ENCODE data around the gene CDK16. TPM values are rescaled to one million over a fixed set of nuclear protein-coding genes. Genes with fewer than 3 reads are reported as not detected.
A peak's percentile ranks its signal among the peaks of the same experiment; 100 is the strongest.

The CDK16 gene
- total and polyA plus RNA-seq, 2 experiments from 2014 or later: 391 to 481 TPM

GRCh38 chrX:47191806-47192401 lies 26.6 kb upstream of the CDK16 start:
- H3K27me3 ChIP-seq: peaks cover 7% of the 10 kb centered on the region
- peaks cover 24% of the 10 kb centered on the region for H3K4me1 ChIP-seq (ENCODE audit: low read depth)
- TF ChIP-seq, protein P1, sequence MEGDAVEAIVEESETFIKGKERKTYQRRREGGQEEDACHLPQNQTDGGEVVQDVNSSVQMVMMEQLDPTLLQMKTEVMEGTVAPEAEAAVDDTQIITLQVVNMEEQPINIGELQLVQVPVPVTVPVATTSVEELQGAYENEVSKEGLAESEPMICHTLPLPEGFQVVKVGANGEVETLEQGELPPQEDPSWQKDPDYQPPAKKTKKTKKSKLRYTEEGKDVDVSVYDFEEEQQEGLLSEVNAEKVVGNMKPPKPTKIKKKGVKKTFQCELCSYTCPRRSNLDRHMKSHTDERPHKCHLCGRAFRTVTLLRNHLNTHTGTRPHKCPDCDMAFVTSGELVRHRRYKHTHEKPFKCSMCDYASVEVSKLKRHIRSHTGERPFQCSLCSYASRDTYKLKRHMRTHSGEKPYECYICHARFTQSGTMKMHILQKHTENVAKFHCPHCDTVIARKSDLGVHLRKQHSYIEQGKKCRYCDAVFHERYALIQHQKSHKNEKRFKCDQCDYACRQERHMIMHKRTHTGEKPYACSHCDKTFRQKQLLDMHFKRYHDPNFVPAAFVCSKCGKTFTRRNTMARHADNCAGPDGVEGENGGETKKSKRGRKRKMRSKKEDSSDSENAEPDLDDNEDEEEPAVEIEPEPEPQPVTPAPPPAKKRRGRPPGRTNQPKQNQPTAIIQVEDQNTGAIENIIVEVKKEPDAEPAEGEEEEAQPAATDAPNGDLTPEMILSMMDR (IDR thresholded peaks at IDR 0.05; ENCODE audit: low read depth, low read length): no peak
- no peak for DNase-seq (ENCODE audit: low read depth in 1 of 2, low spot score in 1 of 2)
- H3K27ac ChIP-seq: no peak overlapping the region
- H3K36me3 ChIP-seq: no peaks in the 10 kb centered on the region
- peak overlapping the region; percentile 37 for H3K4me3 ChIP-seq
- no peaks in the 10 kb centered on the region for H3K9me3 ChIP-seq (ENCODE audit: low read depth)

- peaks cover 2% of the 10 kb centered on the region for H3K36me3 ChIP-seq
- H3K4me3 ChIP-seq: peak within 1 kb of the TSS; percentile 91
- H3K9me3 ChIP-seq (ENCODE audit: low read depth): no peaks in the 10 kb centered on the region
- TF ChIP-seq, protein P1 (IDR thresholded peaks at IDR 0.05; ENCODE audit: low read depth, low read length): peak; percentile 59
- H3K4me1 ChIP-seq (ENCODE audit: low read depth): peaks cover 38% of the 10 kb centered on the region
- DNase-seq (ENCODE audit: low read depth in 1 of 2, low spot score in 1 of 2): peak; percentile 95 to 99
- H3K27ac ChIP-seq: peak within 1 kb of the TSS; percentile 100
- peaks cover 7% of the 10 kb centered on the region for H3K27me3 ChIP-seq
These were observed 24.8 kb upstream of the CDK16 start, which contains the start of gene UBA1 for GRCh38 chrX:47193475-47194193. UBA1 (plus strand) TSS chrX:47193829; CDS start chrX:47198803, 4,974 bp downstream.

GRCh38 chrX:47194194-47194787 lies 24.2 kb upstream of the CDK16 start:
- TF ChIP-seq, protein P1 (IDR thresholded peaks at IDR 0.05; ENCODE audit: low read depth, low read length): no peak
- peaks cover 38% of the 10 kb centered on the region for H3K4me1 ChIP-seq (ENCODE audit: low read depth)
- no peaks in the 10 kb centered on the region for H3K9me3 ChIP-seq (ENCODE audit: low read depth)
- peak overlapping the region; percentile 100 for H3K27ac ChIP-seq
- H3K27me3 ChIP-seq: peaks cover 7% of the 10 kb centered on the region
- DNase-seq (ENCODE audit: low read depth in 1 of 2, low spot score in 1 of 2): no peak
- peaks cover 9% of the 10 kb centered on the region for H3K36me3 ChIP-seq
- peak overlapping the region; percentile 91 for H3K4me3 ChIP-seq

DNA sequence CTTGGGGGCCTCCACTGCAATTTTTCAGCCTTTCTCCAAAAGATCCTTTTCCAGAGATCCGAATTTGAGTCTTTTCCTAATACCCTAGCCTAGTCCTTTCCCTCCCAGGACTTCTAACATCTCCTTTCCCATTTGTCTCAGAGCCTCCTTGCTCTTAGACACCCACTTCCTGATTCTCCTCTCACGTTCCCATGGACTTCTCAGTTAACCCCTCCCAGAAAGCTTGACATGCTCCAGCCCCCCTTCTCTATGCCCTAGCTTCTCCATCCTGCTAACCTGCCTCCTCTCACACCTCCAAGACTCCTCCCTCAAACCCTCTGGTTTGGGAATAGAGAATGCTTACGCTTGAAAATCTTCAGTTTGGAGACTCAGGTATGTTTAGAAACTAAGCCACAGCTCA lies 22.4 kb upstream of the CDK16 start:
- H3K4me3 ChIP-seq: peak overlapping the region; percentile 2
- peaks cover 7% of the 10 kb centered on the region for H3K27me3 ChIP-seq
- TF ChIP-seq, protein P1 (IDR thresholded peaks at IDR 0.05; ENCODE audit: low read depth, low read length): no peak
- H3K9me3 ChIP-seq (ENCODE audit: low read depth): no peaks in the 10 kb centered on the region
- H3K4me1 ChIP-seq (ENCODE audit: low read depth): peaks cover 38% of the 10 kb centered on the region
- H3K27ac ChIP-seq: peak overlapping the region; percentile 81
- peaks cover 27% of the 10 kb centered on the region for H3K36me3 ChIP-seq
- no peak for DNase-seq (ENCODE audit: low read depth in 1 of 2, low spot score in 1 of 2)

DNA sequence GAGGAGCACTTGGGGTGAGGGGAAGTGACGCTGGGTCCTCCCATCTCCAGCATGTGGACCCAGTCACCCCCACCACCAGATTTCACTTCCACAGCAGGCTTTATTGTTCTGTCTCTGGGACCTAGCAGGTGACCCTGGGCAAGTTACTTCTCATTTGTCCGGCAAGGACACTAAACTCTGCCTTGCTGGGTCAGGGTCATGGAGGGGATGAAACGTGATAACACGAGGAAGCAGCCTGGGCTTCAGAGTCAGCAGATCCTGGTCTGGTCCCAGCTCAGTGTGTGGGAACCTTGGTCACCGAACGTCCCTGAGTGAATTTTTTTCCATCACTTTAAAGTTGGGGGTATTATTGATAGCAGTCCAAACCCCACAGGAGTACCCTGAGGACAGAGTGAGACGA lies 21.0 kb upstream of the CDK16 start:
- peak overlapping the region; percentile 81 for H3K27ac ChIP-seq
- peaks cover 38% of the 10 kb centered on the region for H3K4me1 ChIP-seq (ENCODE audit: low read depth)
- no peak for DNase-seq (ENCODE audit: low read depth in 1 of 2, low spot score in 1 of 2)
- no peaks in the 10 kb centered on the region for H3K9me3 ChIP-seq (ENCODE audit: low read depth)
- peaks cover 41% of the 10 kb centered on the region for H3K36me3 ChIP-seq
- TF ChIP-seq, protein P1 (IDR thresholded peaks at IDR 0.05; ENCODE audit: low read depth, low read length): no peak
- H3K4me3 ChIP-seq: no peak overlapping the region
- H3K27me3 ChIP-seq: no peaks in the 10 kb centered on the region
